Kasumi-1 (cell line): ENCODE results near the gene RAB4A.

Experiments used
- DNase-seq, 2 experiments: peaks; one replicate each; lab custom pipeline; 2025; lab: John Stamatoyannopoulos, UW

Gene RAB4A

DNA sequence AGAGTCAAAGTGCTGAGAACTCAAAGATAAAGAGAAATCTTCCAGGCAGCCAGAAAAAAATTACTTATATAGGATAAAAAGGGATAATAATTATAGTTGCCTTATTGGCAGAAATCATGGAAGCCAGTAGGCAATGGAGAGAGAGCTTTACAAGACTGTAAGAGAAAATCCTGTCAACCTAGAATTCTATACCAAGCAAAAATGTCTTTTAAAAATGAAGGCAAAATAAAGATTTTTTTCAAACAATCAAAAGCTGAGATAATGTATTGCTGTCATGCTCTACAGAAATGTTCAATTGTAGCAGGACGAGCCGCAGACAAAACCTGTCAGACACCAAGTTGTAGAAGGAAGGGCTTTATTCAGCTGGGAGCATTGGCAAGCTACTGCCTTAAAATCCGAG lies 26.8 kb upstream of the RAB4A start:
- DNase-seq = no peak

DNA sequence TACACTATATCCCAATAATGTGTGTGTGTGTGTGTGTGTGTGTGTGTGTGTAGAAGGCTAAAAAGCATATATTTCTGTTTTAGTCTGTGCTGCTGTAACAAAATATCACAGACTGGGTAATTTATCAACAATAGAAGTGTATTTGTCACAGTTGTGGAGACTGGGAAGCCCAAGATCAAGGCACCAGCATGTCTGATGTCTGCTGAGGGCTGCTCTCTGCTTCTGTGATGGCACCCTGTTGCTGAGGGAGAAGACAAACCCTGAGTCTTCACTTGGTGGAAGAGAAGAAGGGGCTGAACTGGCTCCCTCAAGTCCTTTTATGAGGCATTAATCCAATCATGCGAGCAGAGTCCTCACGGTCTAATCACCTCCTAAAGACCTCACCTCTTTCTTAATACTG lies 23.0 kb upstream of the RAB4A start:
- no peak for DNase-seq

DNA sequence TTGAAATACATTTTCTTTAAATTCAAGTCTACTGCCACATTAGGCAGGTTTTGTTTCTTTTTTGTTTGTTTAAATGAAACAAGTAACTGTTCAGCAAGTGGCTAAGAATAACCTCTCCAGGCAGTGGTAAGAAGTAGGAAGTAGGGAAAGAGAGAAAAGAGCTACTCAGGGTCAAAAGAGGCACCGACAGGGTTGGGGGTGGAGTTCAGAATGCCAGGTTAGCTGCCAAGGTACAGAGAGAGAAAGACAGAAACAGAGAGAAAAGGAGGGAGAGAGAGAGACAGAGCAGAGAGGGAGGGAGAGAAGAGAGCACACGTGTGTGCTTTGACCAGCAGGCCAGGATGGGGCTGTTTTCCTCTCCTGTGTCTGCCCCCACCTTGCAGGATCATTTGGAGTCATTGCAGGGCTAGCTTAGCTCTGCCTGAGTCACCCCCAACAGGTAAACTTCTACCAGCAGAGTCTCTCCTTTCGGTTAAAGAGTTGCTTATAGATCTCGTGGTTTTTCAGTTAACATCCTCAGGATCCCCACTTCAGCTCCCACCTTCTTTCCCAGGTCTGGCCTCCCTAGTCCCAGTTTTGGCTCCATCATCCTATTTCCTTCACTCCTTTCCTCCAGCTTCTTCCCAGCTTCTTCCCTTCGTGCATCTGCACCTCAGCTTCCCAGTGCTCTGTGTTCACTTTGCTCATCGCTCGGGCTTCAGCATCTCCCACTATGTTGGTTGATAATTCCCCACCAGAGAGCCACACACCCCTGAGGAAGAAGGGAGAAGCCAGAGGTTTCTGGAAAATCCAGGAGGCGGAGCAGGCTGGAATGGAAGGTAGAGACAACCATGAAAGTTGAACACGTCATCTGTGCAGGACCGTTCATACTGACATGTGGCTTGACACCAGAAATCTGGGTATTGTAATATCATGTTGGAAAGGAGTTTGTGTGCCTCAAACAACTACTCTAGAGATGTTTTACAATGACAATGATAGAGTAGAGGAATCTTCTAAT lies 21.8 kb upstream of the RAB4A start:
- DNase-seq = peak; percentile 55 to 58

DNA sequence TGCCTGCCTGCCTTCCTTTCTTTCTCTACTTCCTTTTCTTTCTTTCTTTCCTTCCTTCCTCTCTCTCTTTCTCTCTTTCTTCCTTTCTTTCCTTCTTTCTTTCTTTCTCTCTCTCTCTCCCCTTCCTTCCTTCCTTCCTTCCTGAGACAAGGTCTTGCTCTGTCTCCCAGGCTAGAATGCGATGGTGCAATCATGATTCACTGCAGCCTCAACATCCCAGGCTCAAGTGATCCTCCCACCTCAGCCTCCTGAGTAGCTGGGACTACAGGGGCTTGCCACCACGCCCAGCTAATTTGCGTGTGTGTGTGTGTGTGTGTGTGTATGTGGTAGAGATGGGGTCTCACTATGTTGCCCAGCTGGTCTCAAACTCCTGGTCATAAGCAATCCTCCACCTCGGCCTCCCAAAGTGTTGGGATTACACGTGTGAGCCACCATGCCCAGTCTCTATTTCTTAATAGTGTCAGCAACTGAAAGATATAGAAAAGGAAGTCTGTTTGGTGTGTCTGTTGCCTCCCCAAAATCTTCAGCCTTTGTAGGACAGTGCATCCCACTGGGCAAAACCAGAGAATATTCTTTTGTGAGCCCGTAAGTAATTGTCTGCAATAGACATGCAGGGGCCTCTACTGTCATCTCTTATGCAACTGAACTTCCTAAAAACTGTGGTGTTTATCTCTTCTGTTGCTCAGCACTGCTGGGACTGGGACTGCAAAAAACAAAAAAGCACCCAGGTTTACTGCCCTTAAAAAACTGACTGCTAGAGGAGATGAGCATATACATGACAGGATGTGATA lies 20.9 kb upstream of the RAB4A start:
- DNase-seq = peak; percentile 89 to 96

DNA sequence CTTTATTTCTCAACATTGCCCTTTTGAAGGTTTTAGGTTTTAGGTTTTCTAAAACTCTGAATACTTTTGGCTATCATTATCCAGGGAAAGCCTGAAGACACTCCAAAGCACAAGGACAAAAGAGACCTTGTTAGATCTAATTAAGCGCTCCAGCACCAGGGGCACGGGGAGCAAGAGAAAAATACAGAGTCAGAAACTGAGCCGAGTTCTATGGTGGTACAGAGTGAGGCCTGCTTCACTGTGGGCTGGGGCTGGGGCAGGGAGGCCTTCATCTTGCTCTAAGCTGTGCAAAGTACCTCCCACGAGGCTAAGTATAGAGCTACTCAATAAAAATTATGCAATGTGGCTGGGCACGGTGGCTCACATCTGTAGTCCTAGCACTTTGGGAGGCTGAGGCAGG lies 19.7 kb upstream of the RAB4A start:
- DNase-seq = no peak

- DNase-seq = no peak
Observed at GRCh38 chr1:229252228-229252984, 18.5 kb upstream of the RAB4A start.

- peak; percentile 25 to 43 for DNase-seq
Observed at GRCh38 chr1:229253151-229253974, 17.5 kb upstream of the RAB4A start.

GRCh38 chr1:229254910-229255541 lies 15.9 kb upstream of the RAB4A start:
- peak in 1 of 2 experiments; percentile 20 for DNase-seq

GRCh38 chr1:229258031-229258756 lies 12.7 kb upstream of the RAB4A start:
- peak; percentile 92 to 93 for DNase-seq

DNA sequence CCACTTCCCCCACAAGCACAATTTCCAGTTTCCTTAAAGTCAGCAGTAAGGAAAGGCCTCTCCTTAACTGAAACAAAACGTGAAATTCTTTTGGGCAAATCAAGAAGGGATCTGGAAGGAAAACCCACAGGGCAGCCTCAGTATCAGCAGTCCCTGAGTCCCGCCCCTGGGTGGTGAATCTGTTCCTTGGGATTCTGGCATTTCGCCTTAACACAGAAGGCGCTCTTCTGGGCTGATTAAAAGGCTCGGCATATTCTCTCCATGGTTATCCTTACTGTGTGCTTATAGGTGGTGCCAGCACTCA lies 12.2 kb upstream of the RAB4A start:
- DNase-seq = no peak

- DNase-seq = no peak
Observed at GRCh38 chr1:229260297-229260696, 10.6 kb upstream of the RAB4A start.

DNA sequence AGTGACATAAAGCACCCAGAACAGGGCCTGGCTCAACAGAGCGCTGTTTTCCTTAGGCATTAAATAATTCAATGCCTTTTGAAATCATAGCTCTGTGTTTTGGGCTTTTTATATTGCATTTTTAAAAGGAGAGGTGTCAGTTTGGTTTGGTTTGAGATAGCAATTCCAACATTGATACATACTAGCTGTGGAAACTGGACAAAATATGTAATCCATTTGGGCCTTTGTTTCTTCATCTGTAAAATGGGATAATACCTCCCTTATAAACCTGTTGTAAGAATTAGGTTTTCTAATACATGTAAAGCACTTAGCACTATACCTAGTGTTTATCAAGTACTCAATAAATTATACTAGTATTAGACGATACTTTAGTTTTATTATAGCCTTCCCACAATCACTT lies 8.7 kb upstream of the RAB4A start:
- no peak for DNase-seq

DNA sequence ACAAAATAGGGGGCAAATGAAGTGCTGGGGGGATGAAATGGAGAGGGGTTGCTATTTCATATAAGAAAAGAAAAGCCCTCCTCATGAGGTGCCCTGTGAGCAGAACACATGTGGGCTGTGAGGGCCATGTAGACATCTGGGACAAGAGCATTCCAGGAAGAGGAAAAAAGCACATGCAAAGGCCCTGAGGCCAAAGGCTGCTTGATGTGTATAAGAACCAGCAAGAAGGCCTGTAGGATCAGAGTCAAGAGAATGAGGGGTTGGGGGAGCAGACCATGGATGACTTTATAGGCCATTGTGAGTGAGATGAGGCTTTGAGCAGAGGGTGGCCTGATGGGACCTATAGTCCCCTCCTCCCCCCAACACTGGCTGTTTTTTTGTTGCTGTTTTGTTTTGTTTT lies 7.7 kb upstream of the RAB4A start:
- no peak for DNase-seq

GRCh38 chr1:229264068-229264467 lies 6.8 kb upstream of the RAB4A start:
- DNase-seq = no peak

GRCh38 chr1:229264487-229264886 lies 6.4 kb upstream of the RAB4A start:
- DNase-seq = peak in 1 of 2 experiments; percentile 26

GRCh38 chr1:229266274-229266673 lies 4.6 kb upstream of the RAB4A start:
- no peak for DNase-seq

DNA sequence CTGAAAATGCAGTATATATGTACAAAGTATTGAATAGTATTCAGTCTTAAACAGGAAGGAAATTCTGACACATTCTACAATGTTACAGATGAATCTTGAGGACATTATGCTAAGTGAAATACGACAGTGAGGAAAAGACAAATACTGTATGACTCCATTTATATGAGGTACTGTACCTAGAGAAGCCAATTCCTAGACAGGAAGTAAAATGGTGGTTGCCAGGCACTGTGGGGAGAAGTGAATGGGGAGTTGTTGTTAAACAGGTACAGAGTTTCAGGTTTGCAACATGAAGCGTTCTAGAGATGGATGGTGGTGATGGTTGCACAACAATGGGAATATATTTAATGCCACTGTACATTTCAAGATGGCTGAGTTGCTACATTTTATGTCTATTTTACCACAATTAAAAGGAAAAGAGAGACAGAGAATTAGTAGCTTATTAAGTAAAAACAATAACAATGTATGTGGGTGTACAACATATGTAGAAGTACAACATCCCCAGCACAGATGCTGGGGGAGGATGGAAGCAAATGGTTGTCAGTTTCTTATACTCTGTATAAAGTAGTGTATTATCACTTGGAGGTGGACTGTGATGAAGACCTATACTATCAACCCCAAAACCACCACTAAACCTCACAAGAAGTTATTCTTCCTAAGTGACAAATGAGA lies 3.9 kb upstream of the RAB4A start:
- no peak for DNase-seq

- no peak for DNase-seq
Observed at GRCh38 chr1:229268505-229268904, 2.4 kb upstream of the RAB4A start.

DNA sequence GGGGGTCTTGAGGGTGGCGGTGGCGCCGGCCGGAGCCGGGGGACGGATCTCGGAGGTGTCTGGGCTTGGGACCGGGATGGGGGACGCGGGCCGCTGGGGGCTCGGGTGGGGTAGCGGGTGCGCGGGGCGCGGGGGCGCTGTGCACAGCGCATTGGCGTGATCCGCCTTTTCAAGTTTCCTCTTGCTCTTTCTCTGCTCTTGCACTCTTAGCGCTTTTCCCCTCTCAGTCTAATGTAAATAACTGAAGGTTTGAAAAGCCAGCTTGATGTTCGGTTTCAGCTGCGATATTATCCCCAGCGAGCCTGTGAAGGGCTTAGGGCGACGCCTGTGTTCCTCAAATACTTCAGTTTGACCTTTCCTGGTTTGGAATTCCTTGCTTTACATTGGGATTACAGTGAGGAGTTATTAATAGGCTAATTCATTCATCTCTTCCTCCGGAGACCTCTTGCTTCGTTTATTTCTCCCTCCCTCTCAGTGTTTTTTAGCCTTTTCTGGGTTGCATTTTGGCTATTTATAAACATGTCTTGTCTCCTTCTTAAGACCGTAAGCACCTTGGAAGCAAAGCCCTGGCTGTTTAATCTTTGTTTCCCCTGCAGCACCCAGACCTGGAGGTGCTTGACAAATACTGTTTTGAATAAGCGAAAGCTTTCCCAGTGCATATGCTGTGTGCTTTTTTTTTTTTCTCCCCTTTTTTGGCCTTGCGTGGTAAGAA lies 693 bp downstream of the RAB4A start:
- DNase-seq = peak; percentile 32 to 44
